Spleen (tissue), 11 donors: ENCODE results near the gene KLHL33. TPM values are rescaled to one million over a fixed set of nuclear protein-coding genes. Genes with fewer than 3 reads are reported as not detected.
A peak's percentile ranks its signal among the peaks of the same experiment; 100 is the strongest.

ENCODE experiments used
- DNase-seq: peaks from one replicate; pipeline ENCODE4 v3.0.0-alpha.2; 2020
- H3K27ac ChIP-seq, 8 donors: fragments of 200-600 bp; sonication (generic) in 7 of 8; 1 replicate in 4 of 8; 2 replicates in 4 of 8; pipeline versions ENCODE4 v1.5.0 to v1.8.0; 2016 to 2021; ENCODE audit warnings: inconsistent platforms in 4 of 8, mild to moderate bottlenecking in 4 of 8, moderate library complexity in 1 of 8
- H3K27me3 ChIP-seq, 7 donors: fragments of 200-600 bp; sonication (generic) in 6 of 7; replicated peaks in 1 of 7; 1 replicate in 4 of 7; 2 replicates in 3 of 7; pipeline versions ENCODE4 v1.5.0 to v1.8.0; 2016 to 2021; ENCODE audit warnings: inconsistent platforms in 3 of 7, mild to moderate bottlenecking in 1 of 7
- H3K36me3 ChIP-seq, 6 donors: fragments of 200-600 bp; sonication (generic) in 5 of 6; 1 replicate in 4 of 6; 2 replicates in 2 of 6; pipeline versions ENCODE4 v1.5.0 to v1.8.0; 2016 to 2021; ENCODE audit warnings: inconsistent platforms in 2 of 6
- H3K4me1 ChIP-seq, 6 donors: fragments of 200-600 bp; sonication (generic) in 5 of 6; 1 replicate in 3 of 6; 2 replicates in 3 of 6; pipeline versions ENCODE4 v1.5.0 to v1.8.0; 2016 to 2021; ENCODE audit warnings: inconsistent platforms in 3 of 6
- H3K4me3 ChIP-seq, 8 donors: fragments of 200-600 bp; sonication (generic) in 7 of 8; 1 replicate in 4 of 8; 2 replicates in 4 of 8; pipeline versions ENCODE4 v1.5.0 to v1.8.0; 2016 to 2021; ENCODE audit warnings: inconsistent platforms in 4 of 8, mild to moderate bottlenecking in 4 of 8, moderate library complexity in 2 of 8
- H3K9me3 ChIP-seq, 8 donors: fragments of 200-600 bp; sonication (generic) in 7 of 8; 1 replicate in 4 of 8; 2 replicates in 4 of 8; pipeline versions ENCODE4 v1.5.0 to v1.8.0; 2016 to 2021; ENCODE audit warnings: inconsistent platforms in 4 of 8
- POLR2A ChIP-seq, 3 donors: fragments of 450-650 bp; IDR thresholded peaks; one replicate each; pipeline ENCODE4 v1.5.1; 2017; ENCODE audit warnings: antibody characterized with exemption in 3 of 3, mild to moderate bottlenecking in 1 of 3
- POLR2AphosphoS5 ChIP-seq, 3 donors: sonication (generic); formaldehyde crosslinking; IDR thresholded peaks; one replicate each; pipeline ENCODE4 v1.5.1; 2017; ENCODE audit warnings: antibody characterized with exemption in 3 of 3
- WGBS, 5 donors: extraction: QIAGEN DNeasy Blood & Tissue Kit in 3 of 5; methylation state at CpG; one replicate each; pipeline versions ENCODE4 v1.1.5 to v1.1.7; 2013 to 2018; 5-methylcytosine and 5-hydroxymethylcytosine counted together
- intact Hi-C: fragments of 100-400 bp; cut with DNase I; formaldehyde crosslinking; loops from one replicate; pipeline ENCODE4 v1.15.0; 2023; ENCODE audit warnings: low total_unique reads
- polyA plus RNA-seq, 3 donors: library from polyadenylated mRNA; stranded (reverse); fragments of 200-250 nt; gene quantifications; one replicate each; pipeline ENCODE4 v1.2.1, GENCODE V29; 2013
- total RNA-seq, 7 donors: library from RNA; depleted of rRNA in 3 of 7; stranded (reverse); fragments of >200 nt in 3 of 7; fragmentation: NEBNext Ultra II Directional in 4 of 7; extraction: Animal tissue kit (Norgen Biotek cat#: 25700) in 4 of 7; gene quantifications; one replicate each; pipeline versions ENCODE4 v1.1.0 to v1.2.1, GENCODE V29; 2016 to 2021
- TF ChIP-seq, protein P1 (sequence below), 11 experiments: fragments of 200-600 bp in 7 of 11; fragments of 450-650 bp in 4 of 11; sonication (generic) in 4 of 11; IDR thresholded peaks in 8 of 11; conservative IDR thresholded peaks in 3 of 11; 1 replicate in 7 of 11; 2 replicates in 4 of 11; pipeline versions ENCODE4 v1.4.0 to v1.8.0; 2016 to 2021; ENCODE audit warnings: antibody characterized with exemption in 11 of 11, inconsistent platforms in 4 of 11, mild to moderate bottlenecking in 1 of 11
- donor health status: healthy with polysubstance abuse.
- donor health status: DM: no; HTN: no; CAD: no; lungs with moderate emphysema.
- donor health status: DM: no; HTN: no; CAD: no.
- donor health status: Bipolar disorder and iron deficiency.
- donor health status: healthy.
- donor health status: DM: no; HTN: no; CAD: no.
- donor health status: DM: yes; HTN: yes; CAD: no.

Gene KLHL33
- total and polyA plus RNA-seq, 10 donors, result 0.22 to 2.9 (median 0.75) TPM; not detected in 1

DNA sequence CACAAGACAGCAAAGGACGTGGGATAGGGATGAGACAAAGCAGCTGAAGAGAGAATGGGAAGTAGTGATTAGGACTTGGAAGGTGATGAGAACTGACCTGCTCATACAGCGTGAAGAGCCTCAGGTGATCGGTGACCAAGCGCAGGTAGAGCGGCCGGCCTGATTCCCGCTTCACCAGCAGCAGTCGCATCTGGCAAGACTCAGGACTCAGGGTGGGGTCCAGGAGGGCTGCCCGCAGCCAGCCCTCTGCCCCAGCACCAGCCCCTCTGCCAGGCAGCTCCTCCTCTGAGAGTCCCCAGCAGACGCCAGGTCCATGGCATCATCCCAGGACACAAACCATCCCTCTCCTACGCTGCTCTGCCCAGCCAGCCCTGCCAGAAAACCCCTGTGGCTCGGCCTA, 53.4 kb downstream of the KLHL33 start:
- intact Hi-C loops, result no loop called here
- H3K36me3 ChIP-seq, result peaks cover 8 to 100% (median 97%) of the 10 kb centered on the region in 6 donors
- DNase-seq, result no peak
- no peaks in the 10 kb centered on the region for H3K27me3 ChIP-seq
- no peaks in the 10 kb centered on the region for H3K4me1 ChIP-seq
- WGBS, 5 donors, result 91 to 97% (median 94%) methylated on average over 12 of the region's 12 CpGs
- no peaks in the 10 kb centered on the region for H3K9me3 ChIP-seq
- no peak overlapping the region for H3K4me3 ChIP-seq
- H3K27ac ChIP-seq, result no peak overlapping the region
- no peak for TF ChIP-seq POLR2A (IDR thresholded peaks at IDR 0.05)
- TF ChIP-seq, protein P1, sequence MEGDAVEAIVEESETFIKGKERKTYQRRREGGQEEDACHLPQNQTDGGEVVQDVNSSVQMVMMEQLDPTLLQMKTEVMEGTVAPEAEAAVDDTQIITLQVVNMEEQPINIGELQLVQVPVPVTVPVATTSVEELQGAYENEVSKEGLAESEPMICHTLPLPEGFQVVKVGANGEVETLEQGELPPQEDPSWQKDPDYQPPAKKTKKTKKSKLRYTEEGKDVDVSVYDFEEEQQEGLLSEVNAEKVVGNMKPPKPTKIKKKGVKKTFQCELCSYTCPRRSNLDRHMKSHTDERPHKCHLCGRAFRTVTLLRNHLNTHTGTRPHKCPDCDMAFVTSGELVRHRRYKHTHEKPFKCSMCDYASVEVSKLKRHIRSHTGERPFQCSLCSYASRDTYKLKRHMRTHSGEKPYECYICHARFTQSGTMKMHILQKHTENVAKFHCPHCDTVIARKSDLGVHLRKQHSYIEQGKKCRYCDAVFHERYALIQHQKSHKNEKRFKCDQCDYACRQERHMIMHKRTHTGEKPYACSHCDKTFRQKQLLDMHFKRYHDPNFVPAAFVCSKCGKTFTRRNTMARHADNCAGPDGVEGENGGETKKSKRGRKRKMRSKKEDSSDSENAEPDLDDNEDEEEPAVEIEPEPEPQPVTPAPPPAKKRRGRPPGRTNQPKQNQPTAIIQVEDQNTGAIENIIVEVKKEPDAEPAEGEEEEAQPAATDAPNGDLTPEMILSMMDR (IDR thresholded peaks at IDR 0.05 in 8 of 11, conservative IDR thresholded peaks at IDR 0.05 in 3 of 11), result no peak
- no peak for TF ChIP-seq POLR2AphosphoS5 (IDR thresholded peaks at IDR 0.05)

DNA sequence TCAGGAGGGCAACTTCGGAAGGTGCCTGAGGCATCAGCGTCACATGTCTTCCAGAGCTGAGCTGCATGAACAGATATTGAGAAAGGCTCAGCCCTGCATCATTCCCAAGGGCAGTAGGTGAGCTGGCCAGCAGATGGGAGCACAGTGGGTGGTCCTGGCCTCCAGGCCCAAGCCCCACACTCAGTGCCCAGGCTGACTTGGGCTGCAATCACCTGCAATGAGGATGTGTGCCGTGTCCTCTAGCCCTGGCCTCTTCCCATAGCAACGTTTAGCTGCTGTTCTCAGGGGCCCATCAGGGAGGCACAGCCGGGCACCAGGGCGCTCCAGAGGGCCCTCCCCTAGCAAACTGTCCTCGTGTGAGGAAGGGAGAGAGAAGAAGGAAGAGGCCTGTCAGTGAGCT, 54.6 kb downstream of the KLHL33 start:
- DNase-seq, result no peak
- 72 to 90% (median 82%) methylated on average over 7 of the region's 7 CpGs for whole genome bisulfite sequencing, 5 donors
- Histone ChIP-seq H3K36me3 (peaks cover 8 to 100% (median 100%) of the 10 kb centered on the region in 6 donors), H3K9me3 (no peaks in the 10 kb centered on the region), H3K4me3 (no peak overlapping the region), H3K27me3 (no peaks in the 10 kb centered on the region), H3K27ac (no peak overlapping the region), H3K4me1 (no peaks in the 10 kb centered on the region)
- TF ChIP-seq, protein P1 (IDR thresholded peaks at IDR 0.05 in 8 of 11, conservative IDR thresholded peaks at IDR 0.05 in 3 of 11), result no peak
- TF ChIP-seq POLR2AphosphoS5 (IDR thresholded peaks at IDR 0.05), result peak in 1 of 3 donors; percentile 25
- intact Hi-C loops, result no loop called here

DNA sequence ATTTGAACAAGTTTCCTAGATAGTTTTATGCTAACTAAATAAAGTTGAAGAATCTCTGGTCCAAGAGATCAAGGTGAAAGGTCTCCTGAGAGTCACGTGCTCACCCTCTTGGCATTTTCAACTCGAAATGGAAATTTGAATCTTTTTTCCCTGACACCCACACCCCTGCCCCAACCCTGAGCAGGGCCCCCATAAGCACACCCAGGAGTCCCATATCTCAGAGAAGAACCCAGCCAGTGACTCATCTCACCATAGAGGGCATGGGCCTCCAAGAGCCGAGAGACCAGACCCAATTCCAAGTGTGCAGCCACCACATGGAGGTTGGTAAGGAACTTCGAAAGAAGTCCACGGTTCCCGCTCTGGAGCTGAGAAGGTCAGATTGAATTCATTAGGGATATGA, 55.3 kb downstream of the KLHL33 start:
- H3K36me3 ChIP-seq, result peaks cover 8 to 100% (median 100%) of the 10 kb centered on the region in 6 donors
- intact Hi-C loops, result no loop called here
- DNase-seq, result no peak
- WGBS, 5 donors, result 84 to 95% (median 93%) methylated on average over 6 of the region's 6 CpGs
- H3K27me3 ChIP-seq, result no peaks in the 10 kb centered on the region
- H3K4me3 ChIP-seq, result no peak overlapping the region
- H3K27ac ChIP-seq, result no peak overlapping the region
- no peaks in the 10 kb centered on the region for H3K4me1 ChIP-seq
- no peaks in the 10 kb centered on the region for H3K9me3 ChIP-seq
- no peak for TF ChIP-seq POLR2AphosphoS5 (IDR thresholded peaks at IDR 0.05)
- TF ChIP-seq, protein P1 (IDR thresholded peaks at IDR 0.05 in 8 of 11, conservative IDR thresholded peaks at IDR 0.05 in 3 of 11), result no peak

DNA sequence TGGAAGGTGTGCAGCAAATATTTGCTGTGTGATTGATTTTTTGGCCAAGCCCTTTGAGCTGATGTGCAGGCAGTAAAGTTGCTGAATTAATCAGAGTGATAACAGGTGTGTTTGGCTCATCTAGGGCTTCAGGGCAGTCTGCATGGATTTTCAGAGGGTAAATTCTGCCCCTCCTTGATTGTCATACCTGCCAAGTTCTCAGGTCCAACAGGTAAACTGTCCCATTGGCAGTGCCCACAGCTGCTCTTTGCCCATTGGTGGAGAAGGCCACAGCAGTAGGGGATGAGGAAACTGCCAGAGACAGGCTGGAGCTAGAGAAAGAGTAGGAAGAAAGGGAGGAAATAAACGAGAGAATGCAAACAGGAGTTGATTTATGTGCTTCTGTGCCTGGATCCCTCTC, 56.2 kb downstream of the KLHL33 start:
- DNase-seq, result no peak
- Histone ChIP-seq H3K27ac (no peak overlapping the region), H3K4me3 (no peak overlapping the region), H3K9me3 (no peaks in the 10 kb centered on the region), H3K36me3 (peaks cover 9 to 100% (median 100%) of the 10 kb centered on the region in 6 donors), H3K27me3 (no peaks in the 10 kb centered on the region), H3K4me1 (no peaks in the 10 kb centered on the region)
- TF ChIP-seq POLR2AphosphoS5 (IDR thresholded peaks at IDR 0.05) (no peak), POLR2A (IDR thresholded peaks at IDR 0.05) (no peak)
- TF ChIP-seq, protein P1 (IDR thresholded peaks at IDR 0.05 in 8 of 11, conservative IDR thresholded peaks at IDR 0.05 in 3 of 11), result no peak
- intact Hi-C loops, result no loop called here
- 38 to 74% (median 64%) methylated on average over 1 of the region's 1 CpG for WGBS, 5 donors
